Left ventricle myocardium superior (tissue), 1 donor: ENCODE results near the gene CDH15. TPM values are rescaled to one million over a fixed set of nuclear protein-coding genes. Genes with fewer than 3 reads are reported as not detected.
A peak's percentile ranks its signal among the peaks of the same experiment; 100 is the strongest.
"Not testable (repeated sequence)": the region's sequence is repeated elsewhere in the genome, so short reads cannot be mapped to it uniquely, and the experiment has no call there.

Source experiments
- ATAC-seq: fragments of 200-7000 bp; cut with Tn5 transposase; one replicate; pipeline ENCODE4 v1.9.1; 2020; ENCODE audit warnings: mild to moderate bottlenecking, moderate library complexity
- DNase-seq: peaks from one replicate; pipeline ENCODE4 v3.0.0-alpha.2; 2020
- intact Hi-C: fragments of 100-400 bp; cut with micrococcal nuclease; formaldehyde crosslinking; loops from one replicate; pipeline ENCODE4 v1.11.0; 2022
- total RNA-seq: library from RNA; stranded (reverse); fragmentation: NEBNext Ultra II Directional; extraction: Animal tissue kit (Norgen Biotek cat#: 25700); gene quantifications from one replicate; pipeline ENCODE4 v1.2.1, GENCODE V29; 2021
- donor health status: DM: no; HTN: yes; CAD: no; lungs with severe emphysema.

CDH15 gene
- total RNA-seq, 1 donor from 2014 or later = not detected

- ATAC-seq (no peak), DNase-seq (peak; percentile 23)
- intact Hi-C loops = no loop called here
Observed at GRCh38 chr16:89152831-89153700, 18.5 kb upstream of the CDH15 start.

- intact Hi-C loops = no loop called here
- DNase-seq = no peak
- no peak for ATAC-seq
Observed at GRCh38 chr16:89153848-89154271, 17.7 kb upstream of the CDH15 start.

- DNase-seq = no peak
- ATAC-seq = peak; percentile 15
- intact Hi-C loops = no loop called here
Observed at GRCh38 chr16:89154390-89155183, 17.0 kb upstream of the CDH15 start.

GRCh38 chr16:89155184-89155679, 16.3 kb upstream of the CDH15 start:
- intact Hi-C loops = no loop called here
- peak; percentile 87 for DNase-seq
- ATAC-seq = peak; percentile 85

GRCh38 chr16:89155851-89156739, 15.5 kb upstream of the CDH15 start:
- intact Hi-C loops = no loop called here
- DNase-seq = peak; percentile 44
- peak; percentile 36 for ATAC-seq

- intact Hi-C loops = no loop called here
- no peak for DNase-seq
- no peak for ATAC-seq
Observed at GRCh38 chr16:89156740-89157645, 14.6 kb upstream of the CDH15 start.

- intact Hi-C loops = no loop called here
- no peak for ATAC-seq
- DNase-seq = no peak
Observed at GRCh38 chr16:89157778-89158177, 13.8 kb upstream of the CDH15 start.

- no peak for DNase-seq
- no peak for ATAC-seq
- intact Hi-C loops = no loop called here
Observed at GRCh38 chr16:89159066-89159849, 12.3 kb upstream of the CDH15 start.

GRCh38 chr16:89159850-89160354, 11.6 kb upstream of the CDH15 start:
- ATAC-seq (no peak), DNase-seq (no peak)
- intact Hi-C loops = no loop called here

GRCh38 chr16:89160977-89161701, 10.4 kb upstream of the CDH15 start:
- intact Hi-C loops = no loop called here

GRCh38 chr16:89161763-89162713, 9.5 kb upstream of the CDH15 start:
- DNase-seq = no peak

More at GRCh38 chr16:89160977-89161701, 10.4 kb upstream of the CDH15 start:
- no peak for ATAC-seq
- no peak for DNase-seq

GRCh38 chr16:89163297-89163696, 8.3 kb upstream of the CDH15 start:
- intact Hi-C loops = no loop called here
- no peak for DNase-seq

More at GRCh38 chr16:89161763-89162713, 9.5 kb upstream of the CDH15 start:
- no peak for ATAC-seq
- intact Hi-C loops = no loop called here

GRCh38 chr16:89164436-89164835, 7.1 kb upstream of the CDH15 start:
- ATAC-seq (no peak), DNase-seq (no peak)
- intact Hi-C loops = no loop called here

More at GRCh38 chr16:89163297-89163696, 8.3 kb upstream of the CDH15 start:
- no peak for ATAC-seq

- DNase-seq = no peak
- ATAC-seq = no peak
- intact Hi-C loops = no loop called here
Observed at GRCh38 chr16:89164847-89165680, 6.5 kb upstream of the CDH15 start.

GRCh38 chr16:89165681-89165979, 5.9 kb upstream of the CDH15 start:
- DNase-seq, intact Hi-C loops, ATAC-seq: not testable (repeated sequence)
